ENCODE measurements around the gene ZDHHC4.

The ZDHHC4 gene

GRCh38 chr7:6556196-6556595, 21.1 kb upstream of the ZDHHC4 start:
- no peaks in the 10 kb centered on the region for H4K20me1 ChIP-seq (ENCODE audit: insufficient read depth, low read length)
- no peak for DNase-seq
- no peak overlapping the region for H3K4me3 ChIP-seq (ENCODE audit: low read length)
- no peak overlapping the region for H3K27ac ChIP-seq (ENCODE audit: low read length)
- no peaks in the 10 kb centered on the region for H3K79me2 ChIP-seq (ENCODE audit: low read length)
- no peaks in the 10 kb centered on the region for H3F3A ChIP-seq (ENCODE audit: insufficient read depth, low read length)
- H3K9me2 ChIP-seq (replicated peaks; ENCODE audit: insufficient read depth, low read length) = no peaks in the 10 kb centered on the region
- H3K9ac ChIP-seq (ENCODE audit: low read length) = no peak overlapping the region
- H3K9me3 ChIP-seq (replicated peaks; ENCODE audit: insufficient read depth, low read length) = no peaks in the 10 kb centered on the region
- H3K27me3 ChIP-seq (replicated peaks; ENCODE audit: insufficient read depth, low read length) = no peaks in the 10 kb centered on the region
- H3K4me2 ChIP-seq (ENCODE audit: low read depth, low read length) = no peak overlapping the region
- H3K36me3 ChIP-seq (replicated peaks; ENCODE audit: insufficient read depth, low read length) = no peaks in the 10 kb centered on the region
- H2AFZ ChIP-seq (ENCODE audit: low read length) = no peak overlapping the region
- no peaks in the 10 kb centered on the region for H3K4me1 ChIP-seq (ENCODE audit: low read length)
- peak; percentile 45 for TF ChIP-seq CTCF (IDR thresholded peaks at IDR 0.05; ENCODE audit: low read length)
- TF ChIP-seq EZH2phosphoT487 (IDR thresholded peaks at IDR 0.05; ENCODE audit: low read length) = no peak

GRCh38 chr7:6558837-6559236, 18.4 kb upstream of the ZDHHC4 start:
- peak; percentile 25 for TF ChIP-seq CTCF (IDR thresholded peaks at IDR 0.05; ENCODE audit: low read length)
- no peak for TF ChIP-seq EZH2phosphoT487 (IDR thresholded peaks at IDR 0.05; ENCODE audit: low read length)
- no peak for DNase-seq
- H3K79me2 ChIP-seq (ENCODE audit: low read length) = no peaks in the 10 kb centered on the region
- H3K27ac ChIP-seq (ENCODE audit: low read length) = no peak overlapping the region
- H3K4me1 ChIP-seq (ENCODE audit: low read length) = no peaks in the 10 kb centered on the region
- no peaks in the 10 kb centered on the region for H3K36me3 ChIP-seq (replicated peaks; ENCODE audit: insufficient read depth, low read length)
- no peak overlapping the region for H3K4me3 ChIP-seq (ENCODE audit: low read length)
- no peak overlapping the region for H3K9ac ChIP-seq (ENCODE audit: low read length)
- no peaks in the 10 kb centered on the region for H4K20me1 ChIP-seq (ENCODE audit: insufficient read depth, low read length)
- no peaks in the 10 kb centered on the region for H3K9me3 ChIP-seq (replicated peaks; ENCODE audit: insufficient read depth, low read length)
- H3K27me3 ChIP-seq (replicated peaks; ENCODE audit: insufficient read depth, low read length) = no peaks in the 10 kb centered on the region
- H2AFZ ChIP-seq (ENCODE audit: low read length) = no peak overlapping the region
- H3K4me2 ChIP-seq (ENCODE audit: low read depth, low read length) = no peak overlapping the region
- H3K9me2 ChIP-seq (replicated peaks; ENCODE audit: insufficient read depth, low read length) = no peaks in the 10 kb centered on the region
- no peaks in the 10 kb centered on the region for H3F3A ChIP-seq (ENCODE audit: insufficient read depth, low read length)

- no peak for DNase-seq
- Histone ChIP-seq H3K27ac (ENCODE audit: low read length) (no peak overlapping the region), H3K9me3 (replicated peaks; ENCODE audit: insufficient read depth, low read length) (no peaks in the 10 kb centered on the region), H3K36me3 (replicated peaks; ENCODE audit: insufficient read depth, low read length) (no peaks in the 10 kb centered on the region), H4K20me1 (ENCODE audit: insufficient read depth, low read length) (no peaks in the 10 kb centered on the region), H3K9me2 (replicated peaks; ENCODE audit: insufficient read depth, low read length) (no peaks in the 10 kb centered on the region), H3F3A (ENCODE audit: insufficient read depth, low read length) (no peaks in the 10 kb centered on the region), H2AFZ (ENCODE audit: low read length) (no peak overlapping the region), H3K27me3 (replicated peaks; ENCODE audit: insufficient read depth, low read length) (no peaks in the 10 kb centered on the region), H3K4me3 (ENCODE audit: low read length) (no peak overlapping the region), H3K9ac (ENCODE audit: low read length) (no peak overlapping the region), H3K4me2 (ENCODE audit: low read depth, low read length) (no peak overlapping the region), H3K79me2 (ENCODE audit: low read length) (no peaks in the 10 kb centered on the region), H3K4me1 (ENCODE audit: low read length) (no peaks in the 10 kb centered on the region)
- TF ChIP-seq EZH2 (optimal IDR thresholded peaks at IDR 0.05; ENCODE audit: low read depth, low read length) = no peak
- no peak for TF ChIP-seq CTCF (IDR thresholded peaks at IDR 0.05; ENCODE audit: low read length)
- TF ChIP-seq EZH2phosphoT487 (IDR thresholded peaks at IDR 0.05; ENCODE audit: low read length) = no peak
Measured at GRCh38 chr7:6559896-6560295, 17.4 kb upstream of the ZDHHC4 start.
